NCI-H2107 (cell line): ENCODE results near the gene STEAP1.

Source experiments
- DNase-seq: peaks from one replicate; lab custom pipeline; 2025; lab: John Stamatoyannopoulos, UW

The STEAP1 gene

GRCh38 chr7:90211391-90212148 is 57.3 kb downstream of the STEAP1 start, which contains the start of gene STEAP2:
TSS of gene STEAP2 (plus strand) at chr7:90211740. CDS start at chr7:90225083, 13,343 bp downstream.
- no peak for DNase-seq

- no peak for DNase-seq
Observed at GRCh38 chr7:90212149-90212495, 57.9 kb downstream of the STEAP1 start.

GRCh38 chr7:90213521-90213920 is 59.3 kb downstream of the STEAP1 start:
- no peak for DNase-seq
